Measurements from ENCODE around the gene OR14I1.

GRCh38 chr1:248688527-248689298, 13.9 kb downstream of the OR14I1 start:
- TF ChIP-seq CTCF (IDR thresholded peaks at IDR 0.05; ENCODE audit: insufficient read depth, low read length, poor library complexity, severe bottlenecking), result no peak
- no peak for TF ChIP-seq EZH2phosphoT487 (conservative IDR thresholded peaks at IDR 0.05; ENCODE audit: low read length)
